Measurements from ENCODE around the gene RAB33A. TPM values are rescaled to one million over a fixed set of nuclear protein-coding genes. Genes with fewer than 3 reads are reported as not detected.
"Not testable (repeated sequence)": the region's sequence is repeated elsewhere in the genome, so short reads cannot be mapped to it uniquely, and the experiment has no call there.

Gene RAB33A
- total RNA-seq, 4 donors from 2014 or later = 0.81 to 0.93 TPM; not detected in 2

- 90 to 100% methylated on average over 2 of the region's 2 CpGs for WGBS, 2 donors
These were observed 53.0 kb downstream of the RAB33A start for GRCh38 chrX:130224810-130225209.

GRCh38 chrX:130228871-130229270 is 57.1 kb downstream of the RAB33A start:
- TF ChIP-seq POLR2A (IDR thresholded peaks at IDR 0.05) (no peak), CTCF (IDR thresholded peaks at IDR 0.05) (no peak)
- no peaks in the 10 kb centered on the region for H3K36me3 ChIP-seq
- WGBS, 2 donors = 90 to 91% methylated on average over 2 of the region's 2 CpGs
- no peaks in the 10 kb centered on the region for H3K9me3 ChIP-seq
- DNase-seq = no peak
- H3K27me3 ChIP-seq = no peaks in the 10 kb centered on the region
- intact Hi-C loops (cut with DNase I) = no loop called here
- no peak overlapping the region for H3K4me3 ChIP-seq (replicated peaks in 1 of 3)
- H3K4me1 ChIP-seq = no peaks in the 10 kb centered on the region
- no peak overlapping the region for H3K27ac ChIP-seq

More at GRCh38 chrX:130224810-130225209, 53.0 kb downstream of the RAB33A start:
- no peaks in the 10 kb centered on the region for H3K36me3 ChIP-seq
- DNase-seq = no peak
- no peak overlapping the region for H3K4me3 ChIP-seq (replicated peaks in 1 of 3)
- no peaks in the 10 kb centered on the region for H3K4me1 ChIP-seq
- intact Hi-C loops (cut with DNase I) = no loop called here
- no peak overlapping the region for H3K27ac ChIP-seq
- TF ChIP-seq CTCF (IDR thresholded peaks at IDR 0.05) (no peak), POLR2A (IDR thresholded peaks at IDR 0.05) (no peak)
- no peaks in the 10 kb centered on the region for H3K9me3 ChIP-seq
- no peaks in the 10 kb centered on the region for H3K27me3 ChIP-seq

- not testable (repeated sequence) for DNase-seq, H3K27me3 ChIP-seq
These were observed 59.4 kb downstream of the RAB33A start for GRCh38 chrX:130231184-130231583.

More at GRCh38 chrX:130231184-130231583, 59.4 kb downstream of the RAB33A start:
- H3K27ac ChIP-seq; H3K4me3 ChIP-seq (replicated peaks in 1 of 3); H3K4me1 ChIP-seq; H3K36me3 ChIP-seq; intact Hi-C loops (cut with DNase I); H3K9me3 ChIP-seq: not testable (repeated sequence)
- 91 to 97% methylated on average over 4 of the region's 4 CpGs for WGBS, 2 donors

Other genes with a start within 250 kb of the RAB33A start
- 10 to 100 TPM in 1 of 4 donors, 1 to 10 TPM in 3; 4.7 to 12.0 (median 6.2) TPM for gene BCORL1, start 189.3 kb upstream of the RAB33A start, total RNA-seq
- 1 to 10 TPM; 2.6 to 6.3 (median 3.8) TPM for gene ELF4, start 61.5 kb upstream of the RAB33A start, total RNA-seq
- 10 to 100 TPM; 13.3 to 21.1 (median 17.3) TPM for gene AIFM1, start 6.1 kb upstream of the RAB33A start, total RNA-seq
- 1 to 10 TPM; 4.8 to 7.8 (median 6.8) TPM for gene ZNF280C, start 96.9 kb downstream of the RAB33A start, total RNA-seq
- 10 to 100 TPM in 3 of 4 donors, 1 to 10 TPM in 1; 9.7 to 22.7 (median 14.1) TPM for gene SLC25A14, start 168.0 kb downstream of the RAB33A start, total RNA-seq
- gene GPR119, start 213.7 kb downstream of the RAB33A start, total RNA-seq = not detected
- gene RBMX2, start 230.0 kb downstream of the RAB33A start, total RNA-seq = 10 to 100 TPM; 11.5 to 27.1 (median 14.1) TPM

All from thyroid gland (tissue), 4 donors.